Measurements from ENCODE around the gene PSME2. TPM values are rescaled to one million over a fixed set of nuclear protein-coding genes. Genes with fewer than 3 reads are reported as not detected.

PSME2 gene
- total RNA-seq, 1 donor from 2014 or later, result 110 TPM

DNA sequence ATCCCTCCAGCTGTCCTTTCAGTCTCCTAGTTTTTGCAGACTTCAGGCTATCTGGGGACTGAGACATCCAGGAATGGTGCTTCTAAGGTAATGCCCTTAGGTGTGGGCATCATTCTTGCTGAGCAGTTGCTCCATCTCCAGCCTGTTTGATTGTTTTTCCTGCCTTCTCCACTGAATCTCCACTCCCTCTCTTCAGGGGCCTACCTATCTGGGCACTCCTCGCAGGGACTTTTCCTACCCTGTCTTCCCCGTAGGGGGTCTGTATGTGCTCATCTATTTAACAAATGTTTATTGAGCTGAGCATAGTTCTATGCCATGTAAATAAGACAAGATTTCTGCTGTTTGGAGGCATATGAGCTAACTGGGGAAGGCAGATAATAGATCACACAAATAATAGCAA is 13.4 kb downstream of the PSME2 start:
- TF ChIP-seq, protein P1, sequence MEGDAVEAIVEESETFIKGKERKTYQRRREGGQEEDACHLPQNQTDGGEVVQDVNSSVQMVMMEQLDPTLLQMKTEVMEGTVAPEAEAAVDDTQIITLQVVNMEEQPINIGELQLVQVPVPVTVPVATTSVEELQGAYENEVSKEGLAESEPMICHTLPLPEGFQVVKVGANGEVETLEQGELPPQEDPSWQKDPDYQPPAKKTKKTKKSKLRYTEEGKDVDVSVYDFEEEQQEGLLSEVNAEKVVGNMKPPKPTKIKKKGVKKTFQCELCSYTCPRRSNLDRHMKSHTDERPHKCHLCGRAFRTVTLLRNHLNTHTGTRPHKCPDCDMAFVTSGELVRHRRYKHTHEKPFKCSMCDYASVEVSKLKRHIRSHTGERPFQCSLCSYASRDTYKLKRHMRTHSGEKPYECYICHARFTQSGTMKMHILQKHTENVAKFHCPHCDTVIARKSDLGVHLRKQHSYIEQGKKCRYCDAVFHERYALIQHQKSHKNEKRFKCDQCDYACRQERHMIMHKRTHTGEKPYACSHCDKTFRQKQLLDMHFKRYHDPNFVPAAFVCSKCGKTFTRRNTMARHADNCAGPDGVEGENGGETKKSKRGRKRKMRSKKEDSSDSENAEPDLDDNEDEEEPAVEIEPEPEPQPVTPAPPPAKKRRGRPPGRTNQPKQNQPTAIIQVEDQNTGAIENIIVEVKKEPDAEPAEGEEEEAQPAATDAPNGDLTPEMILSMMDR (IDR thresholded peaks at IDR 0.05; ENCODE audit: insufficient read depth, low read length, poor library complexity, severe bottlenecking), result no peak
- no peaks in the 10 kb centered on the region for H3K36me3 ChIP-seq (ENCODE audit: control insufficient read depth, insufficient read depth, low read length)
- H3K27me3 ChIP-seq (ENCODE audit: control insufficient read depth, insufficient read depth, low read length), result no peaks in the 10 kb centered on the region
- no peak overlapping the region for H3K4me3 ChIP-seq (ENCODE audit: low read depth, low read length)
- no peak for DNase-seq (ENCODE audit: low read depth)

DNA sequence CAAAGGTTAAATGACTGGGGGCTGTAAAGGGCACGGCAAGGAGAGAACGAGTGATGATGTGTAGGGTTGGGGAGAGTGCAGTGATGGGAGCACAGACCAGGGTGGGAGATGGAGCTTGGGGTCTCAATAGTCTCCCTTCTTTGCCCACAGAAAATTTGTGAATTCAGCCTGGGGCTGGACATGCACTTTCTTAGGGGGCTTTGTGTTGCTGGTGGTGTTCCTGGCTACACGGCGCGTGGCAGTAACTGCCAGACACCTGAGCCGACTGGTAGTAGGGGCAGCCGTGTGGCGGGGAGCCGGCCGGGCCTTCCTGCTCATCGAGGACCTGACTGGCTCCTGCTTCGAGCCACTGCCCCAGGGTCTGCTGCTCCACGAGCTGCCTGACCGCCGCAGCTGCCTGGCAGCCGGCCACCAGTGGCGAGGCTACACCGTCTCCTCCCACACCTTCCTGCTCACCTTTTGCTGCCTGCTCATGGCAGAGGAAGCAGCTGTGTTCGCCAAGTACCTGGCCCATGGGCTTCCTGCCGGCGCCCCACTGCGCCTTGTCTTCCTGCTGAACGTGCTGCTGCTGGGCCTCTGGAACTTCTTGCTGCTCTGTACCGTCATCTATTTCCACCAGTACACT is 14.2 kb downstream of the PSME2 start:
- no peak overlapping the region for H3K4me3 ChIP-seq (ENCODE audit: low read depth, low read length)
- TF ChIP-seq, protein P1 (IDR thresholded peaks at IDR 0.05; ENCODE audit: insufficient read depth, low read length, poor library complexity, severe bottlenecking), result no peak
- H3K27me3 ChIP-seq (ENCODE audit: control insufficient read depth, insufficient read depth, low read length), result no peaks in the 10 kb centered on the region
- no peak for DNase-seq (ENCODE audit: low read depth)
- H3K36me3 ChIP-seq (ENCODE audit: control insufficient read depth, insufficient read depth, low read length), result no peaks in the 10 kb centered on the region

DNA sequence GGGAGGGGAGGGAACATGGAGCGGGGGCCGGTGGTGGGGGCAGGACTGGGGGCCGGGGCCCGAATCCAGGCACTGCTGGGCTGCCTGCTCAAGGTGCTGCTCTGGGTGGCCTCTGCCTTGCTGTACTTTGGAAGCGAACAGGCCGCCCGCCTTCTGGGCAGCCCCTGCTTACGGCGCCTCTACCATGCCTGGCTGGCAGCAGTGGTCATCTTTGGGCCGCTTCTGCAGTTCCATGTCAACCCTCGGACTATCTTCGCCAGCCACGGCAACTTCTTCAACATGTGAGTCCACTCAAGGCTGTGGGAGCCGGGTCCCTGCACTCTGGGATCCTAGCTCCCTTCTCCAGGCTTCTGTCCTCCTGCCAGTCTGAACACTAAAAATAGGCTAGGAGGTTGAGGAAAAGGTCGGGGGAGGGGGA is 14.9 kb downstream of the PSME2 start:
- H3K4me3 ChIP-seq (ENCODE audit: low read depth, low read length), result no peak overlapping the region
- DNase-seq (ENCODE audit: low read depth), result no peak
- TF ChIP-seq, protein P1 (IDR thresholded peaks at IDR 0.05; ENCODE audit: insufficient read depth, low read length, poor library complexity, severe bottlenecking), result no peak
- no peaks in the 10 kb centered on the region for H3K36me3 ChIP-seq (ENCODE audit: control insufficient read depth, insufficient read depth, low read length)
- no peaks in the 10 kb centered on the region for H3K27me3 ChIP-seq (ENCODE audit: control insufficient read depth, insufficient read depth, low read length)

DNA sequence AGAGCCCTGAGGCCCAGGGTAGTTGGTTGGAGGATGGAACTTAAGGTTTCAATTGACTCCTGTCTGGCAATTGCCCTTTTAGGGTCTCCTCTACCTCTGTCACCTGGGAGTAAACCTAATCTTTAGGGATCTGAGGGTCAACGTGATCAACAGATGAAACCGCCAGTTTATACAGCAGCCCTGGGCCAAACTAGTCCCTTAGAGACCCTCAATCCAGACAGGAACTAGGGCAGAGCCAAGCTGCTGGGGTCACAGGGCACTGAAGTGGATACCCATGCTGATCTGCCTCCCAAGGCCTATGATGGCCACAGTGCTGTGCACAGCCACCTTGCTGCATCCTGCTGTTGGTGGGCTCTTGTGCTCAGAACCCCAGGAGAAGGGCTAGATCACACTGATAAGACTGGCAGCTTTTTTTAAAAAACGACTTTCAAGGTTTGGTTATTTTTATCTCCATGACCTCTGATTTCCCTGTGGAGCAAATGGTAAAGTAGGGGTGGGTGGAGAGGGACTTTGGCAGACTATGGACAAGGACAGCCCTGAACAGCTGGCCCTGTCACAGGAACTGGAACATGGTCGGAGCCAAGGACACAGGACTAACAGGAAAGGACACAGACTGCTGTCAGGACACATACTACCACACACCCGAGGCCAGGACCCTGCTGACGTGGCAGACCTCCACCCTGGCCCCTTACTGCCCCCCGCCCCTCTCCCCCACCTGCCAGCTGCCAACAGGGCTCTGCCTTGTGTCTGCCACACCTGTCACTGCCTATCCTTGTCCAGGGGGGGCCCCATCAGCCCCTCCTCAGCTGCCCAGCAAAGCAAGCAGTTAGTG is 15.5 kb downstream of the PSME2 start:
- TF ChIP-seq, protein P1 (IDR thresholded peaks at IDR 0.05; ENCODE audit: insufficient read depth, low read length, poor library complexity, severe bottlenecking), result no peak

DNA sequence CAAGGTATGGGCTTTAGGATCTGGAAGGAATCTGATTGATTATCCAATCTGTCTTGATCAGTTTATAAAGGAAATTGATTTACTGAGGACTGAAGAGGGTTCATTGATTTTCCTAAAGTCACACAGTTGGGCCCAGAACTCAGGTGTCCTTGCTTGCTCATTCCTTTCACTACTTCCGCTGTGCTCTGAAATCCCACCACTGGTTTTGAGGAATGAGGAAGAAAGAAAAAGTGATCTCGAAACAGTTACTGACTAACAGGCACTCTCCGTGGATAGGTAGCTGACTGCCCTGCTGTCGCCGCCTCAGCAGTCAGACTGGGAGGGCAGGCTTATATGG is 16.1 kb downstream of the PSME2 start, which contains the start of gene FITM1:
Gene FITM1, plus strand, starts transcription at position 280 of the 337 bp plus-strand sequence. CDS start 905 bp downstream, outside the sequence.
- H3K4me3 ChIP-seq (ENCODE audit: low read depth, low read length), result no peak within 1 kb of the TSS
- TF ChIP-seq, protein P1 (IDR thresholded peaks at IDR 0.05; ENCODE audit: insufficient read depth, low read length, poor library complexity, severe bottlenecking), result no peak
- no peak for DNase-seq (ENCODE audit: low read depth)
- H3K27me3 ChIP-seq (ENCODE audit: control insufficient read depth, insufficient read depth, low read length), result no peaks in the 10 kb centered on the region
- H3K36me3 ChIP-seq (ENCODE audit: control insufficient read depth, insufficient read depth, low read length), result no peaks in the 10 kb centered on the region

More for the DNA sequence above, 15.5 kb downstream of the PSME2 start:
- Histone ChIP-seq H3K27me3 (ENCODE audit: control insufficient read depth, insufficient read depth, low read length) (no peaks in the 10 kb centered on the region), H3K36me3 (ENCODE audit: control insufficient read depth, insufficient read depth, low read length) (no peaks in the 10 kb centered on the region), H3K4me3 (ENCODE audit: low read depth, low read length) (no peak overlapping the region)
- no peak for DNase-seq (ENCODE audit: low read depth)

Measured in kidney epithelial cell (primary cell).